Activated CD4-positive, alpha-beta T cell treated with anti-CD3 and anti-CD28 coated beads, Interleukin-2, amount 50 U/mL, for 24 hours (primary cell): ENCODE results near the gene HOXD1.

Experiments used
- DNase-seq, 2 donors: peaks; one replicate each; pipeline ENCODE4 v3.0.0-alpha.2; 2020; ENCODE audit warnings: low read depth in 1 of 2, low spot score in 1 of 2

Gene HOXD1

GRCh38 chr2:176165370-176166050, 23.0 kb upstream of the HOXD1 start:
- no peak for DNase-seq

GRCh38 chr2:176166272-176166671, 22.2 kb upstream of the HOXD1 start:
- DNase-seq: no peak

- no peak for DNase-seq
These were observed 21.1 kb upstream of the HOXD1 start for GRCh38 chr2:176167398-176167797.

GRCh38 chr2:176169181-176169580, 19.3 kb upstream of the HOXD1 start:
- DNase-seq: no peak

- no peak for DNase-seq
These were observed 18.8 kb upstream of the HOXD1 start for GRCh38 chr2:176169711-176170110.

- no peak for DNase-seq
These were observed 17.7 kb upstream of the HOXD1 start for GRCh38 chr2:176170602-176171305.

- DNase-seq: no peak
These were observed 17.0 kb upstream of the HOXD1 start for GRCh38 chr2:176171351-176172006.

- no peak for DNase-seq
These were observed 16.2 kb upstream of the HOXD1 start for GRCh38 chr2:176172007-176172894.

- no peak for DNase-seq
These were observed 15.4 kb upstream of the HOXD1 start for GRCh38 chr2:176172895-176173566.

- no peak for DNase-seq
These were observed 14.7 kb upstream of the HOXD1 start for GRCh38 chr2:176173567-176174381.

- no peak for DNase-seq
These were observed 14.1 kb upstream of the HOXD1 start for GRCh38 chr2:176174382-176174823.

GRCh38 chr2:176174824-176175708, 13.4 kb upstream of the HOXD1 start:
- no peak for DNase-seq

GRCh38 chr2:176175709-176176607, 12.5 kb upstream of the HOXD1 start:
- DNase-seq: no peak

- no peak for DNase-seq
These were observed 10.9 kb upstream of the HOXD1 start for GRCh38 chr2:176177580-176178037.

- DNase-seq: no peak
These were observed 10.3 kb upstream of the HOXD1 start for GRCh38 chr2:176178038-176178756.

GRCh38 chr2:176178757-176179295, 9.6 kb upstream of the HOXD1 start:
- DNase-seq: no peak

- no peak for DNase-seq
These were observed 6.9 kb upstream of the HOXD1 start for GRCh38 chr2:176181551-176181950.
